K562 (cell line): ENCODE measurements around the gene CDK1. TPM values are rescaled to one million over a fixed set of nuclear protein-coding genes. Genes with fewer than 3 reads are reported as not detected.

ENCODE experiments used
- ATAC-seq: fragments of 200-7000 bp; cut with Tn5 transposase; 3 replicates; pipeline ENCODE4 v1.9.1; 2020; ENCODE audit warnings: moderate library complexity
- BruUV-seq: library from RNA; stranded (reverse); fragments of 400-500 nt; replicated peaks from 2 replicates; lab custom pipeline; 2021; lab: Mats Ljungman, UMichigan
- CTCF ChIA-PET: fragments of 300-600 bp; formaldehyde crosslinking; extraction: SDS; loops from one replicate; lab custom pipeline; 2021; ENCODE audit warnings: low intra/inter-chr PET ratio; lab: Yijun Ruan, JAX
- POLR2A ChIA-PET: fragments of 300-600, 350-650 bp; sonication (Branson Sonifier 250); formaldehyde crosslinking; extraction: SDS; loops from one replicate; lab custom pipeline; 2021; ENCODE audit warnings: antibody characterized with exemption, inconsistent platforms; lab: Yijun Ruan, JAX
- DNase-seq, 4 experiments: peaks; one replicate each; pipeline versions ENCODE4 v3.0.0 to v3.0.0-alpha.2; 2011 to 2018; ENCODE audit warnings: low spot score in 3 of 4, mixed read lengths in 3 of 4; ENCODE audit errors: extremely low read depth in 1 of 4
- FAIRE-seq: peaks from 2 replicates; lab custom pipeline; 2011; peaks lifted over from hg19 to GRCh38; lab: Jason Lieb, UNC
- H2AFZ ChIP-seq: 2 replicates; pipeline ENCODE4 v1.6.0; 2011; ENCODE audit warnings: low read depth, low read length, control low read depth, inconsistent platforms
- H3K27ac ChIP-seq: fragments of 200-600 bp; 3 replicates; pipeline ENCODE4 v1.8.0; 2011; ENCODE audit warnings: low read depth, mild to moderate bottlenecking, control low read depth, inconsistent platforms, low read length, moderate library complexity, mixed read lengths; ENCODE audit errors: extremely low read depth
- H3K27me3 ChIP-seq, 2 experiments: fragments of 300-600 bp in 1 of 2; 2 replicates in 1 of 2; 3 replicates in 1 of 2; pipeline versions ENCODE4 v1.6.0 to v1.8.0; 2011; ENCODE audit warnings: inconsistent platforms in 2 of 2, low read length in 2 of 2, mild to moderate bottlenecking in 1 of 2, mixed read lengths in 1 of 2, moderate library complexity in 1 of 2; ENCODE audit not compliant: control insufficient read depth in 2 of 2, insufficient read depth in 2 of 2
- H3K36me3 ChIP-seq: fragments of 300-600 bp; 3 replicates; pipeline ENCODE4 v1.8.0; 2011; ENCODE audit warnings: mild to moderate bottlenecking, low read length, inconsistent platforms; ENCODE audit not compliant: control insufficient read depth, insufficient read depth
- H3K4me1 ChIP-seq, 2 experiments: fragments of 200-600 bp in 1 of 2; replicated peaks in 1 of 2; 2 replicates in 1 of 2; 3 replicates in 1 of 2; pipeline versions ENCODE4 v1.5.1 to v1.8.0; 2011; ENCODE audit warnings: inconsistent platforms in 2 of 2, low read length in 2 of 2, mild to moderate bottlenecking in 1 of 2, mixed read lengths in 1 of 2, moderate library complexity in 1 of 2; ENCODE audit not compliant: control insufficient read depth in 2 of 2, insufficient read depth in 2 of 2
- H3K4me2 ChIP-seq: 2 replicates; pipeline ENCODE4 v1.6.1; 2011; ENCODE audit warnings: low read length, control low read depth, inconsistent platforms, mixed read lengths; ENCODE audit not compliant: insufficient read depth
- H3K4me3 ChIP-seq: fragments of 200-600 bp; sonication (generic), shearing (Covaris generic); 2 replicates; pipeline ENCODE4 v1.5.1; 2016; ENCODE audit warnings: control low read depth, inconsistent platforms
- H3K79me2 ChIP-seq: fragments of 200-600 bp; 3 replicates; pipeline ENCODE4 v1.8.0; 2011; ENCODE audit warnings: low read length, inconsistent platforms; ENCODE audit not compliant: control insufficient read depth, insufficient read depth
- H3K9ac ChIP-seq, 2 experiments: 2 replicates each; pipeline versions ENCODE4 v1.6.0 to v1.6.1; 2011; ENCODE audit warnings: low read depth in 2 of 2, low read length in 2 of 2, control low read depth in 1 of 2, inconsistent platforms in 1 of 2, mild to moderate bottlenecking in 1 of 2, mixed read lengths in 1 of 2; ENCODE audit not compliant: insufficient read depth in 1 of 2
- H3K9me1 ChIP-seq: one replicate; pipeline ENCODE4 v1.6.0; 2011; ENCODE audit warnings: inconsistent platforms, mild to moderate bottlenecking, low read length, moderate library complexity; ENCODE audit not compliant: control insufficient read depth, insufficient read depth
- H3K9me3 ChIP-seq: replicated peaks from 2 replicates; pipeline ENCODE4 v1.5.1; 2011; ENCODE audit warnings: low read depth, low read length, inconsistent platforms; ENCODE audit not compliant: control insufficient read depth, insufficient read depth
- H4K20me1 ChIP-seq: replicated peaks from 2 replicates; pipeline ENCODE4 v1.6.1; 2011; ENCODE audit warnings: low read length, inconsistent platforms, mixed read lengths; ENCODE audit not compliant: control insufficient read depth, insufficient read depth
- CHAMP1 ChIP-seq: fragments of 450-650 bp; IDR thresholded peaks from 2 replicates; pipeline ENCODE4 v1.6.1; 2016; ENCODE audit warnings: mild to moderate bottlenecking
- DNMT1 ChIP-seq: fragments of 450-650 bp; IDR thresholded peaks from 2 replicates; pipeline ENCODE4 v1.6.1; 2016; ENCODE audit warnings: antibody characterized with exemption, mild to moderate bottlenecking
- ELK3 ChIP-seq: fragments of 450-650 bp; formaldehyde crosslinking; IDR thresholded peaks from 2 replicates; pipeline ENCODE4 v1.4.0; 2020; ENCODE audit warnings: mild to moderate bottlenecking
- IRF9 ChIP-seq: fragments of 450-650 bp; IDR thresholded peaks from 2 replicates; pipeline ENCODE4 v1.6.1; 2016; ENCODE audit warnings: missing biosample characterization, missing genetic modification characterization
- SMAD1 ChIP-seq: fragments of 150-350 bp; IDR thresholded peaks from 2 replicates; pipeline ENCODE4 v1.6.1; 2014; ENCODE audit warnings: low read length, low read depth; ENCODE audit not compliant: partially characterized antibody
- WGBS: fragments of 100-300 bp; shearing (Covaris generic); methylation state at CpG from one replicate; pipeline ENCODE4 v1.1.6; 2016; ENCODE audit warnings: low coverage, mixed read lengths; ENCODE audit not compliant: insufficient coverage; ENCODE audit errors: missing lambda C conversion rate; 5-methylcytosine and 5-hydroxymethylcytosine counted together
- in situ Hi-C: fragments of 300-500 bp; cut with MboI; formaldehyde crosslinking; loops from 4 replicates; pipeline ENCODE4 v1.15.0; 2018; ENCODE audit warnings: inconsistent platforms, mixed read lengths
- intact Hi-C: fragments of 100-400 bp; cut with micrococcal nuclease; formaldehyde crosslinking; loops from 2 replicates; pipeline ENCODE4 v1.14.2; 2022
- polyA plus RNA-seq, 8 experiments: library from polyadenylated mRNA; depleted of rRNA in 4 of 8; stranded (reverse) in 5 of 8; unstranded in 3 of 8; fragments of >200 nt; fragmentation: Nextera tagmentation in 2 of 8; fragmentation: Illumina TruSeq in 1 of 8; extraction: Ambion mirVana in 2 of 8; extraction: Trizol in 1 of 8; gene quantifications; 2 replicates each; pipeline versions ENCODE4 v1.2.1 to v1.2.3, GENCODE V29; 2011 to 2014; ENCODE audit warnings: inconsistent platforms in 1 of 8, missing spikeins in 1 of 8
- total RNA-seq, 7 experiments: library from RNA; depleted of rRNA in 6 of 7; stranded (reverse); fragments of >200 nt in 6 of 7; fragmentation: Illumina TruSeq in 2 of 7; extraction: Trizol in 2 of 7; gene quantifications; 2 replicates each; pipeline versions ENCODE4 v1.2.1 to v1.2.3, GENCODE V29; 2011 to 2021; ENCODE audit warnings: low replicate concordance in 1 of 7

CDK1 gene
- total and polyA plus RNA-seq, 9 of the 15 experiments (the other 6 are each of a cell fraction or from before 2014, with no cell fraction given), result 156 to 685 (median 236) TPM

DNA sequence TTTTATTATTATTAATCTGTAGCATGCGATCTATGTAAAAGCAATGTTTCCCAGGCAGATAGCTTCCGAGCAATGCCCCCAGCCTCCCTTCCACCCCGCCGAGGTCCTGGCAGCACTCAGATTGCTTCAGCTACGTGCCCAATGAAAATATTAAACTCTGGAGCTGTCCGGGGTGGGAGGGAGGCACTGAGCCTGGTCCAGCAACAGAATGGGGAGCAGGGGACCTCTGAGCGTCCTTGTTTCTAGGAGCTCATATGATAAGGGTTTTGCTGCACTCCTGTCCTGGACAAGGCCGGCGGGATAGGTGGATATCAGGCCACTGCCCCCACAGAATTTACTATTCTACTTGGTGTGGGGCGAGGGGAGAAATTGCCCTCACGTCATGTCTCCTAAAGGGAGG is 44.5 kb upstream of the CDK1 start:
- DNase-seq (no peak), ATAC-seq (no peak), FAIRE-seq (no peak)
- Histone ChIP-seq H3K9me3 (no peaks in the 10 kb centered on the region), H3K27me3 (peaks cover 26 to 31% of the 10 kb centered on the region in 2 experiments; a peak in 4 of 5 replicates), H3K4me1 (peaks cover 0 to 9% of the 10 kb centered on the region in 2 experiments; a peak in 1 of 5 replicates), H3K79me2 (no peaks in the 10 kb centered on the region), H3K36me3 (no peaks in the 10 kb centered on the region), H3K4me3 (no peak overlapping the region), H4K20me1 (no peaks in the 10 kb centered on the region), H3K9me1 (no peaks in the 10 kb centered on the region), H3K9ac (no peak overlapping the region), H2AFZ (no peak overlapping the region), H3K27ac (no peak overlapping the region), H3K4me2 (no peak overlapping the region)
- in situ Hi-C loops (no loop called here), intact Hi-C loops (no loop called here)
- CTCF ChIA-PET, result no interaction called here
- 7% methylated on average over 11 of the region's 11 CpGs for WGBS
- TF ChIP-seq SMAD1 (no peak), ELK3 (no peak), IRF9 (tag) (no peak), DNMT1 (no peak), CHAMP1 (no peak)
- POLR2A ChIA-PET, result no interaction called here
- BruUV-seq, result no TSS peak
